Vagina (tissue), 2 donors: Measurements from ENCODE around the gene CD200R1.

Experiments
- CTCF ChIP-seq, 3 experiments: fragments of 450-650 bp in 2 of 3; fragments of 200-600 bp in 1 of 3; sonication (generic) in 1 of 3; IDR thresholded peaks; one replicate each; pipeline ENCODE4 v1.5.1; 2017 to 2019; ENCODE audit warnings: antibody characterized with exemption in 3 of 3, mild to moderate bottlenecking in 2 of 3, moderate library complexity in 2 of 3
- POLR2AphosphoS5 ChIP-seq, 2 donors: sonication (generic); formaldehyde crosslinking; IDR thresholded peaks; one replicate each; pipeline ENCODE4 v1.9.0; 2017; ENCODE audit warnings: antibody characterized with exemption in 2 of 2, mild to moderate bottlenecking in 2 of 2, low read depth in 1 of 2; ENCODE audit not compliant: insufficient read depth in 1 of 2

DNA sequence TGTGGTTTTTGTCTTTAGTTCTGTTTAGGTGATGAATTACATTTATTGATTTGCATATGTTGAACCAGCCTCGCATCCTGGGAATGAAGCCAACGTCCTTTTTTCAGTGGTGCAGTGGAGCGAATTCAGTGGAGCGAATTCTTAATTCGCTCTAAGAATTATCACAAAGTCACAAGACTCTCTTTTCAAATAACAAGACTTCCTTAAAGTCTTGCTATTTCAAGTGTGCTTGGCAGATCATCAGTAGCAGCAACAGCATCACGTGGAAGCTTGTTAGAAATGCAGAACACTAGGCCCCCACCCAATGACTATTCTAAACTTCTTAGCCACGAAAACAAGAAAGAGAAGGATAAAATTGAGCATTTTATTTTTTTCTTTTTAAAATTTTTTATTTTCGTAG, 70.1 kb downstream of the CD200R1 start:
- no peak for TF ChIP-seq POLR2AphosphoS5 (IDR thresholded peaks at IDR 0.05; ENCODE audit: insufficient read depth in 1 of 2, low read depth in 1 of 2)
- TF ChIP-seq CTCF (IDR thresholded peaks at IDR 0.05), result no peak
